Nephron progenitor cell (in vitro differentiated cells): Measurements from ENCODE around the gene PRDX5.

Experiments used
- DNase-seq: peaks from one replicate; pipeline ENCODE4 v3.0.0; 2021
- H3K27ac Mint-ChIP-seq: 2 replicates; pipeline ENCODE4 v1.8.0; 2021; ENCODE audit warnings: mild to moderate bottlenecking, moderate library complexity, mixed read lengths
- H3K27me3 Mint-ChIP-seq: 2 replicates; pipeline ENCODE4 v1.8.0; 2021; ENCODE audit warnings: mild to moderate bottlenecking, low read depth, mixed read lengths; ENCODE audit not compliant: poor library complexity
- H3K36me3 Mint-ChIP-seq: 2 replicates; pipeline ENCODE4 v1.8.0; 2021; ENCODE audit warnings: low read depth, mixed read lengths
- H3K4me1 Mint-ChIP-seq: 2 replicates; pipeline ENCODE4 v1.8.0; 2021; ENCODE audit warnings: mixed read lengths
- H3K4me3 Mint-ChIP-seq: 2 replicates; pipeline ENCODE4 v1.8.0; 2021; ENCODE audit warnings: mild to moderate bottlenecking, moderate library complexity, mixed read lengths
- H3K9me3 Mint-ChIP-seq: 2 replicates; pipeline ENCODE4 v1.8.0; 2021; ENCODE audit warnings: mild to moderate bottlenecking, moderate library complexity, mixed read lengths
- TF ChIP-seq, protein P1 (sequence below): fragments of 200-600 bp; sonication (generic); IDR thresholded peaks from 2 replicates; pipeline ENCODE4 v1.5.0; 2021; ENCODE audit warnings: antibody characterized with exemption

The PRDX5 gene

GRCh38 chr11:64357904-64358535 is 40.1 kb downstream of the PRDX5 start:
- H3K9me3 Mint-ChIP-seq, result no peaks in the 10 kb centered on the region
- peaks cover 9% of the 10 kb centered on the region for H3K36me3 Mint-ChIP-seq
- H3K27ac Mint-ChIP-seq, result no peak overlapping the region
- H3K27me3 Mint-ChIP-seq, result peaks cover 4% of the 10 kb centered on the region
- peaks cover 34% of the 10 kb centered on the region for H3K4me1 Mint-ChIP-seq
- H3K4me3 Mint-ChIP-seq, result peak overlapping the region; percentile 58
- TF ChIP-seq, protein P1, sequence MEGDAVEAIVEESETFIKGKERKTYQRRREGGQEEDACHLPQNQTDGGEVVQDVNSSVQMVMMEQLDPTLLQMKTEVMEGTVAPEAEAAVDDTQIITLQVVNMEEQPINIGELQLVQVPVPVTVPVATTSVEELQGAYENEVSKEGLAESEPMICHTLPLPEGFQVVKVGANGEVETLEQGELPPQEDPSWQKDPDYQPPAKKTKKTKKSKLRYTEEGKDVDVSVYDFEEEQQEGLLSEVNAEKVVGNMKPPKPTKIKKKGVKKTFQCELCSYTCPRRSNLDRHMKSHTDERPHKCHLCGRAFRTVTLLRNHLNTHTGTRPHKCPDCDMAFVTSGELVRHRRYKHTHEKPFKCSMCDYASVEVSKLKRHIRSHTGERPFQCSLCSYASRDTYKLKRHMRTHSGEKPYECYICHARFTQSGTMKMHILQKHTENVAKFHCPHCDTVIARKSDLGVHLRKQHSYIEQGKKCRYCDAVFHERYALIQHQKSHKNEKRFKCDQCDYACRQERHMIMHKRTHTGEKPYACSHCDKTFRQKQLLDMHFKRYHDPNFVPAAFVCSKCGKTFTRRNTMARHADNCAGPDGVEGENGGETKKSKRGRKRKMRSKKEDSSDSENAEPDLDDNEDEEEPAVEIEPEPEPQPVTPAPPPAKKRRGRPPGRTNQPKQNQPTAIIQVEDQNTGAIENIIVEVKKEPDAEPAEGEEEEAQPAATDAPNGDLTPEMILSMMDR, result no peak
- no peak for DNase-seq

DNA sequence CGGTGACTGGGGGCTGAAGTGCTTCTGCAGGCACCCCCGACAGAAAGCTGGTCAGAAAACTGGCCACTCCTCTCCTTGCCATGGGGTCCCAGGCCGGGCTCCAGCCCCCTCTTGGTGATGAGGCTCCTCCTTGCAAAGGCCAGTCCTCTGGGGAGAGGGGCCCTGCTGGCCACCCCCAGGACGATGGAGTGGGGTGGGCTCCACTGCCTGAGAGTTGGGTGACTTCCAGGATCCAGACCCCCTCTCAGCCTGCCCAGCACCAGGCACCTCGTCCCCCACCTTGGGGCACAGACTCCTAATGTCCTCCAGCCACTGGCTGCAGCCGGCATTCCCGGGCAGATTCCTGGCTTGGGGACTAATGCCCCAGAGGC is 40.6 kb downstream of the PRDX5 start:
- Mint-ChIP-seq H3K4me1 (peaks cover 34% of the 10 kb centered on the region), H3K36me3 (peaks cover 12% of the 10 kb centered on the region), H3K9me3 (no peaks in the 10 kb centered on the region), H3K27me3 (peaks cover 4% of the 10 kb centered on the region), H3K4me3 (peak overlapping the region; percentile 60), H3K27ac (no peak overlapping the region)
- DNase-seq, result no peak
- TF ChIP-seq, protein P1, result no peak

GRCh38 chr11:64358907-64359711 is 41.2 kb downstream of the PRDX5 start, which contains the start of gene RPS6KA4:
Gene RPS6KA4, plus strand, starts transcription at chr11:64359162. Its CDS starts 74 bp downstream, at chr11:64359236.
- H3K36me3 Mint-ChIP-seq, result peaks cover 13% of the 10 kb centered on the region
- H3K9me3 Mint-ChIP-seq, result no peaks in the 10 kb centered on the region
- peak within 1 kb of the TSS; percentile 81 for H3K4me3 Mint-ChIP-seq
- peaks cover 34% of the 10 kb centered on the region for H3K4me1 Mint-ChIP-seq
- H3K27ac Mint-ChIP-seq, result no peak within 1 kb of the TSS
- TF ChIP-seq, protein P1, result no peak
- H3K27me3 Mint-ChIP-seq, result peaks cover 4% of the 10 kb centered on the region
- DNase-seq, result peak; percentile 69

DNA sequence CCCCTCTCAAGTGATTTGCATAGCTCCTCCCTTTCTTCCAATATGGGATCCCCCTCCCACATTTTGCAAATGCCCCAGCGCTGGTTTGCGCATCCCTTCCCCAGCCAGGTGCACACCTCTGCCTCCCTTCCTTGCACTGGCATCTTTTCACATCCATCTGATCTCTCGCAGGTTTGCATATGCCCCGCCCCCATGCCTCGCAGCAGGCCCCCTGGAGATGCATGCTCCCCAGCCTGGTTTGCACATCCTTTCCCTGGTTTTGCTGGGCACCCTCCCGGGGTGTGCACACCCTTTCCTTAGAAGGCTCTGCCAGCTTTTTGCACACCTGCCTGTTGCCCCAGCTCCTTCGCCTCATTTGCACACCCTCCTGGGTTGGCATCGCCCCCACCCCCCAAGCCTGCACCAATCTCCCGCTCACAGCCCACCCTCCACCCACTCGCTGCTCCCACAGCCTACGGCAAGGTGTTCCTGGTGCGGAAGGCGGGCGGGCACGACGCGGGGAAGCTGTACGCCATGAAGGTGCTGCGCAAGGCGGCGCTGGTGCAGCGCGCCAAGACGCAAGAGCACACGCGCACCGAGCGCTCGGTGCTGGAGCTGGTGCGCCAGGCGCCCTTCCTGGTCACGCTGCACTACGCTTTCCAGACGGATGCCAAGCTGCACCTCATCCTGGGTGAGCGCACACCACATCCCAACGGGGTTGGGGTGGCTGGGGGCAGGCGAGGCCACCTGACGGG is 42.0 kb downstream of the PRDX5 start:
- no peaks in the 10 kb centered on the region for H3K9me3 Mint-ChIP-seq
- H3K36me3 Mint-ChIP-seq, result peaks cover 18% of the 10 kb centered on the region
- H3K4me3 Mint-ChIP-seq, result peak overlapping the region; percentile 81
- peaks cover 34% of the 10 kb centered on the region for H3K4me1 Mint-ChIP-seq
- H3K27me3 Mint-ChIP-seq, result peaks cover 4% of the 10 kb centered on the region
- H3K27ac Mint-ChIP-seq, result no peak overlapping the region
- TF ChIP-seq, protein P1, result no peak
- no peak for DNase-seq

DNA sequence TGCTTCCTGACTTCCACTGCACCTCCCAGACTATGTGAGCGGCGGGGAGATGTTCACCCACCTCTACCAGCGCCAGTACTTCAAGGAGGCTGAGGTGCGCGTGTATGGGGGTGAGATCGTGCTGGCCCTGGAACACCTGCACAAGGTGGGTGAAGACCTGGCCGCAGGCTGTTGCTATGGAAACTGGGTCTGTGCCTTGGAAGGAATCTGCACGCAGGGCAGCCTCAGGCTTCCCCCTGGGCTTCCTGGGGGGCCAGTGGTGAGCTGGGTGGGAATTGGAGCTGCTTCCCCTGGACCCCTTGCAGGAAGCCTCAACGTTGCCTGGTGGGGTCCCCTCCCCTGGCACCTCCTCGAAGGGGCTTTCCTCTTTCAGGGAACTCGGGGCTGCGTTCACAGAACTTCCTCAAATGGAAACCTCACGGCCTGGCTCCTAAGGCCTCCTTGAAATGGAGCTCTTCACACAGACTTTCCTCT is 42.6 kb downstream of the PRDX5 start:
- Mint-ChIP-seq H3K9me3 (no peaks in the 10 kb centered on the region), H3K36me3 (peaks cover 24% of the 10 kb centered on the region), H3K4me1 (peaks cover 31% of the 10 kb centered on the region), H3K4me3 (peak overlapping the region; percentile 57), H3K27ac (no peak overlapping the region), H3K27me3 (peaks cover 4% of the 10 kb centered on the region)
- TF ChIP-seq, protein P1, result no peak
- no peak for DNase-seq
